Upper lobe of right lung (tissue), 1 donor: Measurements from ENCODE around the gene DNMT3B. TPM values are rescaled to one million over a fixed set of nuclear protein-coding genes. Genes with fewer than 3 reads are reported as not detected.
A peak's percentile ranks its signal among the peaks of the same experiment; 100 is the strongest.
"Not testable (repeated sequence)": the region's sequence is repeated elsewhere in the genome, so short reads cannot be mapped to it uniquely, and the experiment has no call there.

Experiments used
- ATAC-seq: fragments of 200-7000 bp; cut with Tn5 transposase; one replicate; pipeline ENCODE4 v1.9.1; 2020; ENCODE audit warnings: mild to moderate bottlenecking, moderate library complexity
- DNase-seq: peaks from one replicate; pipeline ENCODE4 v3.0.0-alpha.2; 2020
- H3K27ac ChIP-seq: fragments of 200-600 bp; one replicate; pipeline ENCODE4 v1.8.0; 2022
- H3K27me3 ChIP-seq: fragments of 200-600 bp; one replicate; pipeline ENCODE4 v1.8.0; 2022; ENCODE audit warnings: mild to moderate bottlenecking
- H3K36me3 ChIP-seq: fragments of 200-600 bp; one replicate; pipeline ENCODE4 v1.8.0; 2022
- H3K4me1 ChIP-seq: fragments of 200-600 bp; one replicate; pipeline ENCODE4 v1.8.0; 2022
- H3K4me3 ChIP-seq: fragments of 200-600 bp; one replicate; pipeline ENCODE4 v1.8.0; 2022; ENCODE audit warnings: mild to moderate bottlenecking
- H3K9me3 ChIP-seq: fragments of 200-600 bp; one replicate; pipeline ENCODE4 v1.8.0; 2022
- CTCF ChIP-seq: fragments of 200-600 bp; IDR thresholded peaks from one replicate; pipeline ENCODE4 v1.8.0; 2022; ENCODE audit warnings: antibody characterized with exemption
- intact Hi-C: fragments of 100-400 bp; cut with DNase I; formaldehyde crosslinking; loops from one replicate; pipeline ENCODE4 v1.11.0; 2022
- total RNA-seq: library from RNA; stranded (reverse); fragmentation: NEBNext Ultra II Directional; extraction: Animal tissue kit (Norgen Biotek cat#: 25700); gene quantifications from one replicate; pipeline ENCODE4 v1.2.1, GENCODE V29; 2021
- donor health status: DM: no; HTN: yes; CAD: no; lungs with severe emphysema.

Gene DNMT3B
- total RNA-seq, 1 donor from 2014 or later, result 0.84 TPM

- no peak overlapping the region for H3K27ac ChIP-seq
- no peak overlapping the region for H3K4me3 ChIP-seq
- DNase-seq (no peak), ATAC-seq (no peak)
- no peaks in the 10 kb centered on the region for H3K36me3 ChIP-seq
- intact Hi-C loops, result no loop called here
- no peaks in the 10 kb centered on the region for H3K27me3 ChIP-seq
- no peaks in the 10 kb centered on the region for H3K9me3 ChIP-seq
- no peaks in the 10 kb centered on the region for H3K4me1 ChIP-seq
- no peak for TF ChIP-seq CTCF
Measured at GRCh38 chr20:32756156-32756555, 6.0 kb upstream of the DNMT3B start.

- H3K27ac ChIP-seq, result no peak overlapping the region
- no peaks in the 10 kb centered on the region for H3K9me3 ChIP-seq
- H3K4me3 ChIP-seq, result peak overlapping the region; percentile 76
- DNase-seq, result no peak
- no peaks in the 10 kb centered on the region for H3K36me3 ChIP-seq
- ATAC-seq, result no peak
- intact Hi-C loops, result no loop called here
- no peaks in the 10 kb centered on the region for H3K27me3 ChIP-seq
- peaks cover 14% of the 10 kb centered on the region for H3K4me1 ChIP-seq
- no peak for TF ChIP-seq CTCF
Measured at GRCh38 chr20:32761417-32761830, 761 bp upstream of the DNMT3B start.

GRCh38 chr20:32762754-32763201 is 593 bp downstream of the DNMT3B start:
- intact Hi-C loops, result no loop called here
- TF ChIP-seq CTCF, result no peak
- H3K27me3 ChIP-seq, result no peaks in the 10 kb centered on the region
- ATAC-seq (peak; percentile 2), DNase-seq (no peak)
- H3K4me3 ChIP-seq, result peak overlapping the region; percentile 76
- H3K4me1 ChIP-seq, result peaks cover 14% of the 10 kb centered on the region
- H3K9me3 ChIP-seq, result no peaks in the 10 kb centered on the region
- no peaks in the 10 kb centered on the region for H3K36me3 ChIP-seq
- H3K27ac ChIP-seq, result no peak overlapping the region

GRCh38 chr20:32763202-32764004 is 1.2 kb downstream of the DNMT3B start:
- Histone ChIP-seq H3K36me3 (no peaks in the 10 kb centered on the region), H3K9me3 (no peaks in the 10 kb centered on the region), H3K27me3 (no peaks in the 10 kb centered on the region), H3K27ac (no peak overlapping the region), H3K4me3 (peak overlapping the region; percentile 76), H3K4me1 (peaks cover 14% of the 10 kb centered on the region)
- ATAC-seq (peak; percentile 28), DNase-seq (peak; percentile 68)
- TF ChIP-seq CTCF, result no peak
- intact Hi-C loops, result no loop called here

GRCh38 chr20:32764005-32764960 is 2.1 kb downstream of the DNMT3B start:
- intact Hi-C loops, result no loop called here

GRCh38 chr20:32765230-32765875 is 3.2 kb downstream of the DNMT3B start:
- intact Hi-C loops, H3K9me3 ChIP-seq, H3K27me3 ChIP-seq, H3K36me3 ChIP-seq, H3K27ac ChIP-seq, H3K4me3 ChIP-seq, ATAC-seq, DNase-seq: not testable (repeated sequence)
- H3K4me1 ChIP-seq, result peaks cover 14% of the 10 kb centered on the region

More at GRCh38 chr20:32764005-32764960, 2.1 kb downstream of the DNMT3B start:
- Histone ChIP-seq H3K4me3 (no peak overlapping the region), H3K27me3 (no peaks in the 10 kb centered on the region), H3K9me3 (no peaks in the 10 kb centered on the region), H3K4me1 (peaks cover 14% of the 10 kb centered on the region), H3K36me3 (no peaks in the 10 kb centered on the region), H3K27ac (no peak overlapping the region)
- no peak for DNase-seq
- no peak for ATAC-seq
- no peak for TF ChIP-seq CTCF
